ENCODE measurements around the gene F10. TPM values are rescaled to one million over a fixed set of nuclear protein-coding genes. Genes with fewer than 3 reads are reported as not detected.

The F10 gene
- total and polyA plus RNA-seq, 2 of the 13 experiments (the other 11 are each of a cell fraction or from before 2014, with no cell fraction given), result 58.4 to 237 TPM

DNA sequence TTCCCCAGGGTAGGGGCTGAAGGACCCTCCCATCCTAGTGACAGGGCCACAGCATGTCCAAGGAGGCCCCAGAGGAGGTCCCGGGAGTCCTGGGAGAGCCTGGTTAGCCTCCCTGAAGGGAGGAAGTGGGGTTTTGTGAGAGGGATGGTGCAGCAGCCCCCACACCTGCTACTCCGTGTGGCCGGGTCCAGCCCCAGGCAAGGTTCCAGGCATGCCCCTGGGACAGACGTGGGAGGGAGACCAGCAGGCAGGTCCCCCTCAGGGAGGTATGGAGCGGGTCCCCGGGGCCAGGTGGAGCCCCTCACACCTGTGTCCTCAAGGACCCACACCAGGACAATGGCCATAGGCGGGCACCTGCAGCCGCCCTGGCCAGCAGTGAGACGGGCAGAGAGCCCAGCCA is 19.0 kb upstream of the F10 start:
- 90% methylated on average over 2 of the region's 9 CpGs for WGBS (ENCODE audit: low lambda C conversion rate)
- no peak overlapping the region for H3K27ac ChIP-seq (ENCODE audit: extremely low read length, insufficient read depth, low read length)
- H3K4me1 ChIP-seq (ENCODE audit: insufficient read depth, low read length), result peaks cover 39% of the 10 kb centered on the region
- TF ChIP-seq HNRNPL (IDR thresholded peaks at IDR 0.05; ENCODE audit: low read depth, low read length) (0 out of 2 replicates have a peak, but pooled peaks have one; percentile 41), RFX3 (CRISPR knock-in tag; IDR thresholded peaks at IDR 0.05) (no peak), HNRNPLL (IDR thresholded peaks at IDR 0.05; ENCODE audit: low read depth, low read length, poor library complexity, severe bottlenecking) (peak; percentile 30), PHF8 (CRISPR knock-in tag; IDR thresholded peaks at IDR 0.05) (0 out of 2 replicates have a peak, but pooled peaks have one; percentile 8), ZNF326 (CRISPR knock-in tag; IDR thresholded peaks at IDR 0.05; ENCODE audit: borderline replicate concordance) (no peak)
- H4K20me1 ChIP-seq (ENCODE audit: insufficient read depth, low read length), result no peaks in the 10 kb centered on the region
- H3K36me3 ChIP-seq (replicated peaks in 1 of 2; ENCODE audit: control insufficient read depth in 1 of 2, insufficient read depth in 2 of 2, low read length in 2 of 2), result no peaks in the 10 kb centered on the region
- ATAC-seq (no peak), DNase-seq (ENCODE audit: low spot score) (no peak), FAIRE-seq (no peak)
- intact Hi-C loops (cut with micrococcal nuclease; ENCODE audit: unreplicated experiment) (loop anchor here (2.0 kb wide), 1 partner anchor 19 kb away; the partner anchor contains the start of gene F10), in situ Hi-C loops (cut with HindIII; ENCODE audit: extremely low pct_ligation_motif_present, low pct_unique_long_range_greater_than_20kb) (no loop called here)
- BruUV-seq (replicated peaks), result no TSS peak
- H3K79me2 ChIP-seq (ENCODE audit: insufficient read depth, low read length), result peaks cover 8% of the 10 kb centered on the region
- no peak overlapping the region for H2AFZ ChIP-seq (ENCODE audit: low read length)
- CTCF ChIA-PET (ENCODE audit: low intra/inter-chr PET ratio, low total read pairs), result no interaction called here
- no peaks in the 10 kb centered on the region for H3K27me3 ChIP-seq (ENCODE audit: control insufficient read depth in 1 of 2, insufficient read depth in 2 of 2, low read length in 2 of 2)
- H3K4me3 ChIP-seq (replicated peaks in 1 of 3; ENCODE audit: insufficient read depth in 1 of 3, low read depth in 2 of 3, low read length in 3 of 3), result no peak overlapping the region
- no peaks in the 10 kb centered on the region for H3K9me3 ChIP-seq (ENCODE audit: low read length)
- POLR2A ChIA-PET, result interaction anchor here (4.6 kb wide), 1 partner anchor 19 kb away, joined by 71 read pairs; the partner anchor contains the start of gene F10
- H3K4me2 ChIP-seq (ENCODE audit: low read depth, low read length), result no peak overlapping the region
- H3K9ac ChIP-seq (ENCODE audit: insufficient read depth, low read depth, low read length), result no peak overlapping the region

DNA sequence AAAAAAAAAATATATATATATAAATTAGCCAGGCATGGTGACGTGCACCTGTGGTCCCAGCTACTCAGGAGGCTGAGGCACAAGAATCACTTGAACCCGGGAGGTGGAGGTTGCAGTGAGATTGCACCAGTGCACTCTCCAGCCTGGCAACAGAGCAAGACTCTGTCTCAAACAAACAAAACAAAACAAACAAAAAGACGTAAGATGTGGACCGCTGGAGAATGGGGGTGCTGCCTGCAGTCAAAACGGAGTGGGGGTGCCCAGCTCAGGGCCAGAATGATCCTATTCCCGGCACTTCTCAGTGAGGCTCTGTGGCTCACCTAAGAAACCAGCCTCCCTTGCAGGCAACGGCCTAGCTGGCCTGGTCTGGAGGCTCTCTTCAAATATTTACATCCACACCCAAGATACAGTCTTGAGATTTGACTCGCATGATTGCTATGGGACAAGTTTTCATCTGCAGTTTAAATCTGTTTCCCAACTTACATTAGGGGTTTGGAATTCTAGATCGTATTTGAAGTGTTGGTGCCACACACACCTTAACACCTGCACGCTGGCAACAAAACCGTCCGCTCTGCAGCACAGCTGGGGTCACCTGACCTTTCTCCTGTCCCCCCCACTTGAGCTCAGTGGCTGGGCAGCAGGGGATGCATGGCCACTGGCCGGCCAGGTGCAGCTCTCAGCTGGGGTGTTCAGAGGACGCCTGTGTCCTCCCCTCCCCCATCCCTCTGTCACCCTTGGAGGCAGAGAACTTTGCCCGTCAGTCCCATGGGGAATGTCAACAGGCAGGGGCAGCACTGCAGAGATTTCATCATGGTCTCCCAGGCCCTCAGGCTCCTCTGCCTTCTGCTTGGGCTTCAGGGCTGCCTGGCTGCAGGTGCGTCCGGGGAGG is 17.3 kb upstream of the F10 start, which contains the start of gene F7:
F7 (plus strand) TSS at position 760 of the 889 bp plus-strand sequence; CDS start at position 811, 51 bp downstream.
- Histone ChIP-seq H3K4me1 (ENCODE audit: insufficient read depth, low read length) (peaks cover 39% of the 10 kb centered on the region), H3K36me3 (replicated peaks in 1 of 2; ENCODE audit: control insufficient read depth in 1 of 2, insufficient read depth in 2 of 2, low read length in 2 of 2) (no peaks in the 10 kb centered on the region), H2AFZ (ENCODE audit: low read length) (no peak within 1 kb of the TSS), H3K9me3 (ENCODE audit: low read length) (no peaks in the 10 kb centered on the region), H3K79me2 (ENCODE audit: insufficient read depth, low read length) (peaks cover 8% of the 10 kb centered on the region), H3K4me3 (replicated peaks in 1 of 3; ENCODE audit: insufficient read depth in 1 of 3, low read depth in 2 of 3, low read length in 3 of 3) (peak within 1 kb of the TSS; percentile 60 to 76 (median 75)), H3K9ac (ENCODE audit: insufficient read depth, low read depth, low read length) (peak within 1 kb of the TSS; percentile 78), H3K4me2 (ENCODE audit: low read depth, low read length) (peak within 1 kb of the TSS; percentile 96), H3K27ac (ENCODE audit: extremely low read length, insufficient read depth, low read length) (peak within 1 kb of the TSS; percentile 98), H3K27me3 (ENCODE audit: control insufficient read depth in 1 of 2, insufficient read depth in 2 of 2, low read length in 2 of 2) (no peaks in the 10 kb centered on the region), H4K20me1 (ENCODE audit: insufficient read depth, low read length) (no peaks in the 10 kb centered on the region)
- CTCF ChIA-PET (ENCODE audit: low intra/inter-chr PET ratio, low total read pairs), result no interaction called here
- intact Hi-C loops (cut with micrococcal nuclease; ENCODE audit: unreplicated experiment), result loop anchor here (2.0 kb wide), 1 partner anchor 18 kb away; the partner anchor contains the start of gene F10
- BruUV-seq (replicated peaks), result no TSS peak
- FAIRE-seq (peak; percentile 96), DNase-seq (ENCODE audit: low spot score) (peak; percentile 91), ATAC-seq (peak; percentile 88)
- POLR2A ChIA-PET, result interaction anchor here (0.7 to 4.6 kb wide), 10 partner anchors 9 to 174 kb away, joined by 3 to 71 read pairs (median 4); partner anchors contain the start of genes CUL4A and F10
- 1% methylated on average over 11 of the region's 17 CpGs for WGBS (ENCODE audit: low lambda C conversion rate)
- in situ Hi-C loops (cut with HindIII; ENCODE audit: extremely low pct_ligation_motif_present, low pct_unique_long_range_greater_than_20kb), result no loop called here
- TF ChIP-seq TBX2 (CRISPR knock-in tag; IDR thresholded peaks at IDR 0.05; ENCODE audit: borderline replicate concordance) (peak; percentile 87), KLF13 (CRISPR knock-in tag; IDR thresholded peaks at IDR 0.05) (no peak), HNF4G (IDR thresholded peaks at IDR 0.05; ENCODE audit: borderline replicate concordance, low read depth, low read length) (peak; percentile 98), HNF4G (CRISPR knock-in tag; IDR thresholded peaks at IDR 0.05; ENCODE audit: borderline replicate concordance, low read depth) (peak; percentile 93), ZBTB3 (CRISPR knock-in tag; IDR thresholded peaks at IDR 0.05; ENCODE audit: borderline replicate concordance, low read depth) (peak; percentile 77; the same call in 1 of the 2 replicates), ARNT2 (CRISPR knock-in tag; IDR thresholded peaks at IDR 0.05; ENCODE audit: low read depth) (no peak; the same call in 1 of the 2 replicates), ZNF782 (CRISPR knock-in tag; IDR thresholded peaks at IDR 0.05; ENCODE audit: borderline replicate concordance) (peak; percentile 65; the same call in 1 of the 2 replicates), ZFP90 (CRISPR knock-in tag; IDR thresholded peaks at IDR 0.05; ENCODE audit: borderline replicate concordance) (peak; percentile 87; the same call in 1 of the 2 replicates), IKZF4 (CRISPR knock-in tag; IDR thresholded peaks at IDR 0.05; ENCODE audit: borderline replicate concordance, low read depth, not compliant biosample characterization) (no peak)
- TF ChIP-seq, protein P1, sequence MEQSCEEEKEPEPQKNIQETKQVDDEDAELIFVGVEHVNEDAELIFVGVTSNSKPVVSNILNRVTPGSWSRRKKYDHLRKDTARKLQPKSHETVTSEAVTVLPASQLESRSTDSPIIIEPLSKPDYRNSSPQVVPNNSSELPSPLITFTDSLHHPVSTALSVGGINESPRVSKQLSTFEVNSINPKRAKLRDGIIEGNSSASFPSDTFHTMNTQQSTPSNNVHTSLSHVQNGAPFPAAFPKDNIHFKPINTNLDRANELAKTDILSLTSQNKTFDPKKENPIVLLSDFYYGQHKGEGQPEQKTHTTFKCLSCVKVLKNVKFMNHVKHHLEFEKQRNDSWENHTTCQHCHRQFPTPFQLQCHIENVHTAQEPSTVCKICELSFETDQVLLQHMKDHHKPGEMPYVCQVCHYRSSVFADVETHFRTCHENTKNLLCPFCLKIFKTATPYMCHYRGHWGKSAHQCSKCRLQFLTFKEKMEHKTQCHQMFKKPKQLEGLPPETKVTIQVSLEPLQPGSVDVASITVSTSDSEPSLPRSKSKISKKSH (CRISPR knock-in tag; IDR thresholded peaks at IDR 0.05; ENCODE audit: borderline replicate concordance), result 0 out of 2 replicates have a peak, but pooled peaks have one; percentile 22
